ENCODE data around the gene TKT. TPM values are rescaled to one million over a fixed set of nuclear protein-coding genes. Genes with fewer than 3 reads are reported as not detected.

TKT gene
- total RNA-seq, 1 donor from 2014 or later: 437 TPM

GRCh38 chr3:53229171-53229570 is 26.7 kb downstream of the TKT start:
- Histone ChIP-seq H3K27ac (no peak overlapping the region), H3K36me3 (peaks cover 100% of the 10 kb centered on the region), H3K4me1 (no peaks in the 10 kb centered on the region), H3K4me3 (no peak overlapping the region), H3K27me3 (ENCODE audit: low read depth) (no peaks in the 10 kb centered on the region), H3K9me3 (no peaks in the 10 kb centered on the region)
- peak; percentile 31 for DNase-seq
- ATAC-seq: no peak
- TF ChIP-seq, protein P1, sequence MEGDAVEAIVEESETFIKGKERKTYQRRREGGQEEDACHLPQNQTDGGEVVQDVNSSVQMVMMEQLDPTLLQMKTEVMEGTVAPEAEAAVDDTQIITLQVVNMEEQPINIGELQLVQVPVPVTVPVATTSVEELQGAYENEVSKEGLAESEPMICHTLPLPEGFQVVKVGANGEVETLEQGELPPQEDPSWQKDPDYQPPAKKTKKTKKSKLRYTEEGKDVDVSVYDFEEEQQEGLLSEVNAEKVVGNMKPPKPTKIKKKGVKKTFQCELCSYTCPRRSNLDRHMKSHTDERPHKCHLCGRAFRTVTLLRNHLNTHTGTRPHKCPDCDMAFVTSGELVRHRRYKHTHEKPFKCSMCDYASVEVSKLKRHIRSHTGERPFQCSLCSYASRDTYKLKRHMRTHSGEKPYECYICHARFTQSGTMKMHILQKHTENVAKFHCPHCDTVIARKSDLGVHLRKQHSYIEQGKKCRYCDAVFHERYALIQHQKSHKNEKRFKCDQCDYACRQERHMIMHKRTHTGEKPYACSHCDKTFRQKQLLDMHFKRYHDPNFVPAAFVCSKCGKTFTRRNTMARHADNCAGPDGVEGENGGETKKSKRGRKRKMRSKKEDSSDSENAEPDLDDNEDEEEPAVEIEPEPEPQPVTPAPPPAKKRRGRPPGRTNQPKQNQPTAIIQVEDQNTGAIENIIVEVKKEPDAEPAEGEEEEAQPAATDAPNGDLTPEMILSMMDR (IDR thresholded peaks at IDR 0.05): no peak
- intact Hi-C loops (cut with DNase I): no loop called here

- H3K9me3 ChIP-seq: no peaks in the 10 kb centered on the region
- H3K27ac ChIP-seq: no peak overlapping the region
- TF ChIP-seq, protein P1 (IDR thresholded peaks at IDR 0.05): no peak
- no peak for ATAC-seq
- peaks cover 100% of the 10 kb centered on the region for H3K36me3 ChIP-seq
- H3K4me3 ChIP-seq: no peak overlapping the region
- H3K4me1 ChIP-seq: no peaks in the 10 kb centered on the region
- peak; percentile 20 for DNase-seq
- H3K27me3 ChIP-seq (ENCODE audit: low read depth): no peaks in the 10 kb centered on the region
- intact Hi-C loops (cut with DNase I): no loop called here
These were observed 27.6 kb downstream of the TKT start for GRCh38 chr3:53227993-53228885.

- intact Hi-C loops (cut with DNase I): no loop called here
- no peak overlapping the region for H3K27ac ChIP-seq
- ATAC-seq (no peak), DNase-seq (peak; percentile 21)
- no peaks in the 10 kb centered on the region for H3K9me3 ChIP-seq
- TF ChIP-seq, protein P1 (IDR thresholded peaks at IDR 0.05): no peak
- H3K4me1 ChIP-seq: no peaks in the 10 kb centered on the region
- H3K27me3 ChIP-seq (ENCODE audit: low read depth): no peaks in the 10 kb centered on the region
- H3K36me3 ChIP-seq: peaks cover 92% of the 10 kb centered on the region
- H3K4me3 ChIP-seq: no peak overlapping the region
These were observed 28.9 kb downstream of the TKT start for GRCh38 chr3:53226841-53227407.

DNA sequence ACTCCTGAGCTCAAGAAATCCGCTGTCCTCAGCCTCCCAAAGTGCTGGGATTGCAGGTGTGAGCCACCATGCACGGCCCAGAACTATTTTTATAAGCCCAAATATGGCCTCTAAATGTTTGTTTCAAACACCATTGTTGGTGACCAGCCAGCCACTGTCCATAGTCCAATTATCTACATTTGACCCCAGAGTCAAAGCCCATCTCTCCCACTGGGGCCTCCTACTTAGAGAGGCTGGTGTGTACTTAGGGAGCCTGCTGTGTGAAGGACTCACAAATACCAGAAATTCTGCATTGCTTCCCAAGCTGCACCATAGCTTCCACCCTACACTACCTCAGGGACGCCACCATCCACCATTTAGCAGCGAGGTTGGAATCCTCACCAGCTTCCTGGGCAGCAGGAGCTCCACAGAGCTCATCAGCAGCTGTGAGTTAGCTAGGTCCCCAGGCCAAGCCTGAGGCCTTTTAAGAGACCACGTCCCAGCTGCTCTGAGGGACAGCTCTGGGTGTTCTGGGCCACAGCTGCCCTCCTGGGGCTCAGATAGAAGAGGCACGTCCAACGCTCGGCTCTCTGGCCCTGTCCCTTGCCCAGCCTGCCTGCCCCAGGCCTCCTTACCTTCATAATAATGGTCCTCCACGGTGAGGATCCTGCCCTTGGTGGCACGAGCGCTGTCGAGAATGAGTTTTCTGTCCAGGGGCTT is 29.5 kb downstream of the TKT start:
- TF ChIP-seq, protein P1 (IDR thresholded peaks at IDR 0.05): no peak
- ATAC-seq: no peak
- intact Hi-C loops (cut with DNase I): no loop called here
- peaks cover 86% of the 10 kb centered on the region for H3K36me3 ChIP-seq
- H3K27ac ChIP-seq: no peak overlapping the region
- no peaks in the 10 kb centered on the region for H3K27me3 ChIP-seq (ENCODE audit: low read depth)
- no peak for DNase-seq
- H3K4me3 ChIP-seq: no peak overlapping the region
- no peaks in the 10 kb centered on the region for H3K4me1 ChIP-seq
- H3K9me3 ChIP-seq: no peaks in the 10 kb centered on the region

- Histone ChIP-seq H3K27me3 (ENCODE audit: low read depth) (no peaks in the 10 kb centered on the region), H3K9me3 (no peaks in the 10 kb centered on the region), H3K4me3 (no peak overlapping the region), H3K4me1 (no peaks in the 10 kb centered on the region), H3K36me3 (peaks cover 80% of the 10 kb centered on the region), H3K27ac (no peak overlapping the region)
- TF ChIP-seq, protein P1 (IDR thresholded peaks at IDR 0.05): no peak
- intact Hi-C loops (cut with DNase I): no loop called here
- ATAC-seq (no peak), DNase-seq (no peak)
These were observed 30.2 kb downstream of the TKT start for GRCh38 chr3:53225651-53226050.

Measured in lower lobe of right lung (tissue), 2 donors.